ENCODE results near the gene CHST12.
"Not testable (repeated sequence)": the region's sequence is repeated elsewhere in the genome, so short reads cannot be mapped to it uniquely, and the experiment has no call there.

The CHST12 gene

DNA sequence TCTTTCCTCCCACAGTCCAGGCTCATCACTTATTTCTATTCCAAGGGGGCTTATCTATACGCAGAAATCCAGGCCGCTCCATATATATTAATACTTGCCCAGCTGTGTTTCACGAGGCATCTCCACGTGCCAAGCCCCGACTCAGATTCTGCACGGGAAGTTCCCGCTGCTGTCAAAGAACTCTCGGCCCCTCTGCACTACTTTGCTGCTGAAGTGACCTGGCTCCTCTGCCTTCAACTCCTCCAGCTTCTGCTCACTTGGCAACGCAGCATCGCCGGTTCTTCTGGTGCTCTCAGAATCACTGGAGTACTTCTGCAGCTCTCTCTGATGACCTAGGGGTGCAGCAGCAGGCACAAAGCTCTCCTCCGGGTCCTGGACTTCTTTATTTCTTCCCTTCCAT lies 9.7 kb upstream of the CHST12 start:
- intact Hi-C loops (cut with DNase I), result no loop called here
- DNase-seq, result no peak

DNA sequence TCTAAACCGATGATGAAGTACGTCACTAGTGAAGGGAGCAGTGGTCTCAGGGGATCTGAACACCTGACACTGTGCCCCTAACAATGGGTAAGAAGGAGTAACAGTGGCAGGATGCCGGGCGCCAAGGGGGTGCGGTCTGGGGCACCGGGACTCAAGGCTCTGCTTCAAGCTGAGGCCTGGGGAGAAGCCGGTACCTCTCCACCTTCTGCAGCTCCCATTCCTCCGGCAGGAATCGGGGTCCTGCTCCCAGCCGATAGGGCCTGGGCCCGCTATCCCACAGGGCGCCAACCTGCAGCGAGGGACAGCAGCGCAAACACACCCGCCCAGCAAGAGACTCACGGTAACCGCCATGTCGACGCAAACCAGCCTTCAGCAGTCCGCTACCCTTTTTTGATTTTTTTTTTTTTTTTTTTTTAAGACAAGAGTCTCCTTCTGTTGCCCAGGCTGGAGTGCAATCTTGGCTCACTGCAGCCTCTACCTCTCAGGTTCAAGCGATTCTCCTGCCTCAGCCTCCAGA lies 8.8 kb upstream of the CHST12 start:
- intact Hi-C loops (cut with DNase I), result no loop called here
- no peak for DNase-seq

DNA sequence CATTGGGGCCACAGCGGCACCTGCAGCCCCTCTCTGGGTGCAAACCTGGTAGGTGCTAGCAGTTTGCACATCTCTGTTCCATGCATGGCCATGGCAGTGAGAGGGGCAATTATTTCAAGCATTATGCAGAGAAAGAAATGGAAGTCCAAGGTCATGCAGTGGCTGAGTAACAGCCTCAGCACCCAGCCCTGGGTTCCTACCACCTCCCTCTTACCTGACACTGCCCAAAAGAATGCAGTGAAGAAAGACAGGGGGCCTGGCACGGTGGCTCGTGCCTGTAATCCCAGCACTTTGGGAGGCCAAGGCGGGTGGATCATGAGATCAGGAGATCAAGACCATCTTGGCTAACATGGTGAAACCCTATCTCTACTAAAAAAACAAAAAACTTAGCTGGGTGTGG lies 4.9 kb upstream of the CHST12 start:
- DNase-seq, result no peak
- intact Hi-C loops (cut with DNase I), result no loop called here

DNA sequence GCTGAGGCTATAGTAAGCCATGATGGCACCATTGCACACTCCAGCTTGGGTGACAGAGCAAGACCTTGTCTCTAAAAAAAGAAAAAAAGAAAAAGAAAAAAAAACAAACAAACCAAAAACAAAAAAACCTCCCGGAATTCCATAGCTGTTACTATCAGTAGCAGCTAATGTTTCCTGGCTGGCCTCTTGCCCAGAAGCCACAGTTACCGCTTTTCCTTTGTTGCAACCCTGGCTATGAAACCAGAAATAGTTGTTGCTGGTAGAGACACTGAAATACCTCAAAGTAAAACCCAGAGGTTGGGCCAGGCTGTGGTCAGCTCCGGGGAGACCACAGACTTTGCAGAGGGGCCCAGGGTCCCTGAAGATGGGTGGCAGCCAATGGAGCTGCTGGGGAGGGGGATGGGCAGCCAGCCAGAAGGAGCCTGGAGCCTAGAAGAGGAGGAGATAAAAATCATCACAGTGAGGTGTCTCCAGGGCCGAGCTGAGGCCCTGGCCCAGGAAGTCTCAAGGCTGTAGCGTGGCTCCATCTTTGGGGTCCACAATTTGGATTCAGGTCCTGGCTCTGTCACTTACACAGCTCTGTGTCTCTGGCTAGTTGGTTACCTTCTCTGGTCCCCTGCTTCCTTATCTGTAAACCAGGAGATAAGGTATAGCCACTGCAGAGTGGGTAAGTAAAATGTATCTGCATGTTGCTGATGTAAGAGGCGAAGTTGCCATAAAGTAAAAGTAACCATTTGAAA lies 3.4 kb upstream of the CHST12 start:
- intact Hi-C loops (cut with DNase I), result no loop called here
- peak in 35 of 42 donors; percentile 35 to 79 (median 53) for DNase-seq

DNA sequence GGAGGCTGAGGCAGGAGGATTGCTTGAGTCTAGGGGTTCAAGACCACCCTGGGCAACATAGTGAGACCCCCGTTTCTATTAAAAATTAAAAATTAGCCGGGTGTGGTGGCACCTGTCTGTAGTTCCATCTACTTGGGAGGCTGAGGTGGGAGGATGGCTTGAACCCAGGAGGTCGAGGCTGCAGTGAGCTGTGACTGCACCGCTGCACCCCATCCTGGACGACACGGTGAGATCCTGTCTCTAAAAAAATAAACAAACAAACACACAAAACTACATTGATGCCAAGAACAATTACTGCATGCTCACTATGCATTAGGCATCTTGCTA lies 761 bp upstream of the CHST12 start:
- intact Hi-C loops (cut with DNase I), result no loop called here
- no peak for DNase-seq

DNA sequence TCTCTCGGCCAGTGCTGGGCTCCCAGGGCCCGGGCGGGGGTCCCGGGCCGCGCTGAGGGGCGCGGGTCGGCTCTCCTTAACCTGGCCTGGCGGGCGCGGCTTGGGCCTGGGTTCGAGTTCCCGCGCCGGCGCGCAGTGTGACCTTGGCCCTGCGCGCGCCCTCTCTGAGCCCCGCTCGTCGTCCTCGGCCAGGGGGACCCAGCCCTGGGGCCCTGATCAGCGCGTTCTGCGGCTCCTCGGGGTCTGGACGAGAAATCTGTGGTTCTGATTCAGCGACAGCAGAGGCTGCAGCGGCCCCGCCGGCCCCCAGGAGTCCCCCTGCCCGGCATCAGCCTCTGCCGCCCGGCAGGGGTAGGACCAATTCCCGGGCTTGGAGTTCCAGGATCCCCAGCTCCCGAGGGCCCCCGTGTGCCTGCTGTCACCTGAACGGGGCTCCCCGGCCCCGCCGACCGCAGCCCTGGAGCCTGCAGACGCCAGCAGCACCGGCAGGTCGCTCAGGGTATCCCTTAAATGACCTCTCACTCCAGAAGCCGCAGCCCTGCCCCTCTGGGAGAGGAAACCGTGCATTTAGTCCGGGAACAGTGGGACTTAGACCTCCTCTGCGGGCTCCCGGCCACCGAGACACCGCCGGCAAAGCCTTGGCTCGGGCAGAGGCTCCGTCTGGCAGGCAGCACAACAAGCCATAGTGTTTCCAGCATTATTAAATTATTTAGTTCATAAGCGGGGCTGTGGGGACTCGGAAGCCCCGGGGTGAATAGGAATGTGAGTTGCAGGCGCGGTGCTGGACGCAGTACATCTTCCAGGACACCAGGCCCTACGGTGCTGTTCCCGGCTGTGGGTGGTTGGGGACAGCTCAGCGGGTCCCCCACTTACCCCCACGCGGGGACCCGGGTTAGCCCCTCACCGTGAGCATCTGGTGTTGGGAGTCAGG lies 572 bp downstream of the CHST12 start:
- peak in 40 of 42 donors; percentile 33 to 75 (median 56) for DNase-seq
- intact Hi-C loops (cut with DNase I), result no loop called here

DNA sequence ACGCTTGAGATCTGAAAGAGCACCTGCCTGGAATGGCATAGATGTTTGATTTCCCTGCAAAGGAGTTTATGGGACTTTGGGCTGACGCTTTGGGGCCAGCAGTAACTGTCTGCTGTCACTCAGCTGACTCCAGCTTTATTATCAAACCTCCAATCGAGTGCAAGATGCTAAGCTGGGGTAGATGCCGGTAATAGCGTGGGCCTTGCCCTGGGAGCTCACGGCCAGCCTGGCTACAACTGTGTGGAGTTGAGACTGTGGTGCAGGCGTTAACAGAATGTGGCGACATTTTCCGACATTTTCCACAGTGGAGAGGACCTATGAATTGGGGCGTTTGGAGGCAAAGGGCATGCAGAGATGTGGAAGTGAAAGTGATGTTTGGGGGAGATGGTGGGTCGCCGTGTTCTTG lies 1.3 kb downstream of the CHST12 start:
- intact Hi-C loops (cut with DNase I), result no loop called here
- no peak for DNase-seq

DNA sequence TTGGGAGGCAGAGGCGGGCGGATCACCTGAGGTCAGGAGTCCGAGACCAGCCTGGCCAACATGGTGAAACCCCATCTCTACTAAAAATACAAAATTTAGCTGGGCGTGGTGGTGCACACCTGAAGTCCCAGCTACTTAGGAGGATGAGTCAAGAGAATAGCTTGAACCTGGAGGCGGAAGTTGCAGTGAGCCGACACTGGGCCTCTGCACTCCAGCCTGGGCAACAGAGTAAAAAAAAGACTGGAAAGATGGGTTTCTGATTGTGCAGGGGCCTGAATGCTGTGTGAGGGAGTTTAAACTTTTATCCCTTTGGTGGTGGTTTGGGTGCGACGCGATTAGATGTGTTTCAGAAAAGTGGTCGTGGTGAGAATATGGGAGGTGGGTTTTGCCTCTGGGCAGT lies 1.8 kb downstream of the CHST12 start:
- intact Hi-C loops (cut with DNase I), result no loop called here
- no peak for DNase-seq

DNA sequence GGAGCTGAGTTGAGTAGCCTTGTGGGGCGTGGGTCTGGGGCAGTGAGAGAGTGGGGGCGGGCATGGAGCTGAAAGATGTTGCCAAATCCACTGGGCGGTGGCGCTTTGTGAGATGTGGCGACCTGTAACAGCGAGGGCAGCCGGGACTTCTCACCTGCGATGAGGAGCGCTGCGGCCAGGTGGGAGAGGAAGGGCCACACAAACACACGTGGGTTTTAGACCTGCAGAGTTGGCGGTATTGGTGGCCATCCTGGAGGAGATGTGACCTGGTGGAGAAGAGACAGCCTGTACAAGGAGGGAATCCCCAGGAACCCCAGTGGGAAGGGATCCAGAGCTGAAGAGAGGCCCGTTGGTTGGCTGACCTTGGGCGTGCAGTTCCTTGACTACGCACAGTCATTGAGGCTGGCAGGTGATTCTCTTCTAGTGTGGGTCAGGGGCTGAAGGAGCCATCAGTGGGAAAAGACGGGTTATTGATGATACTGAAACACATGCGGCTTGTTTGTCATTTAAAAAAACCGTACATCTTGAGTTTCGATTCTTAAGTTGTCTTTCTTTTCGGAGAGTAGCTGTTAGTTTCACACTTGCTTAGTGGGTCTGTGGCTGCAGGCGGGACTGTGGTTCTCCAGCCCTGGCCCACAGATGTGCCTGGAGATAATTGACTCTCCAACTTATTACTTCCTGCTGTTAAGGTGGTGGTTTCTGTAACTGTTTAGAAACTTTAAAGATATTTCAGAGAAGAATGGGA lies 2.4 kb downstream of the CHST12 start:
- intact Hi-C loops (cut with DNase I), result no loop called here
- no peak for DNase-seq

DNA sequence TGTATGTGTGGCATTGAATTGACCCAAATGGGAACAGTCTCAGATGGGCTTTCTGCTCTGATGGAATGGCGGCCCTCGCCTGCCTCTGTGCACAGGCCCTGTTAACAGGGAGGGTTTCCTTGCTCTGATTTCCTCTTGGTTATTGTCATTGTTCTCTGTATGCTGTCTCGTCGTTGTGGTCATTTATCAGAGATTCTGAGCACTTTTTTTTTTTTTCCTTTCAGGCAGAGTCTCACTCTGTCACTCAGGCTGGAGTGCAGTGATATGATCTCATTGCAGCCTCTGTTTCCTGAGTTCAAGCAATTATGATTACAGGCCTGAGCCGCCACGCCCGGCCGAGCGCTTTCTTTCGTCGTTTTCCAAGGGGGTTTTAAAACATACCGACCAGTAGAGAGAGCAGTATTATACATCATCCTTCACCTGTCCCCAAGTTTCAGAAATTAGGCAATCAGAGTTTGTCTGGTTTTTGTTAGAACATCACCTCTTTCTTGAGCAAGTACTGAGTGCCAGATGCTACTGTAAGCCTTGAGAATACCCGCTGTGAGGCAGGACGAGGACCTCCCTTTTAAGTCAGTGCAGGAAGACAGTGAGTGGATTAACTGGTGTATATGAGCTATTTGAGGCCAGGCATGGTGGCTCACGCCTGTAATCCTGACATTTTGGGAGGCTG lies 6.5 kb downstream of the CHST12 start:
- intact Hi-C loops (cut with DNase I), result no loop called here
- no peak for DNase-seq

DNA sequence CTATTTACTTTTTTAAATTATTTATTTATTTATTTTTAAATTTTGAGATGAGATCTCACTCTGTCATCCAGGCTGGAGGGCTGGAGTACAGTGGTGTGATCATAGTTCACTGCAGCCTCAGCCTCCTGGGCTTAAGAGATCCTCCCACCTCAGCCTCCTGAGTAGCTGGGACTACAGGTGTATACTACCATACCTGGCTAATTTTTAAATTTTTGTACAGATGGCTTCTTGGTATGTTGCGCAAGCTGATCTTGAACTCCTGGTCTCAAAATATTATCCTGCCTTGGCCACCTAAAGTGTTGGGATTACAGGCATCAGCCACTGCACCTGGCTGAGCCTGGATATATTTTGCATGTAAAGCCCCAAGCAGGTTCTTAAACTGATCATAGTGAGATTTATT lies 7.6 kb downstream of the CHST12 start:
- intact Hi-C loops (cut with DNase I), result no loop called here
- DNase-seq, result no peak

DNA sequence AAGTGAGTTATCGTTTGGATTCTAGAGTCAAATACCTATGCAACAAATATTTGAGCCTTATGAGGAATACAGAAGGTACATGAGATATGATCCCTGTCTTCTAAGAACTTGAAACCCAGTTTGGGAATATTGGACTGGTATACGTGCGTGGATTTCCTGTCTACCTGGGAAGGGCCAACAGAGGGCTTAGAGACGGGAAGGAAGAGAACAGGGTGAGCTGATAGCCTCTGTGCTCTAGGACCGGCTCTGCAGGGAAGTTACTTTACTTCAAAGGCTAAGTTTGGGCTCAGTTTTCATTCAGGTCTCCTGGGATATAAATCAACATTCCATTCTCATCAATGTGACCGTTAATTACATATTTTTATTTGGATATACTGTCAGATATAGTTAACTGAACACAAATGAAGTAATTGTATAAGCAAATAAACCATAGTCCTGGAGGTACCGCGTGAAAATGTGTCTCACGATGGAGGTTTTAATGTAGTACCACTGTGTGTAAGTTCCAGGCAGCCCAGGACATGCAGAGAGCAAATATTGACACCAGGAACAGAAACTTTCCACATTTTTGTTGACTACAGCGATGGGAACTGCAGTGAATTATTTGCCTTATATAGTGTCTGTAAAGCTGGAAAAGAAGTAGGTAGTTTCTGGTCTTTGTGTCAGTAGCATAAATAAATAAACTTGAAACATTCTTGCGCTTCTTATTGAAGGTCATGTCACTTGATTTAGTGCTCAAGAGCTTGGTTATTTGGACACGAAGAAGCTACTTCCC lies 8.6 kb downstream of the CHST12 start:
- no peak for DNase-seq
- intact Hi-C loops (cut with DNase I), result no loop called here

DNA sequence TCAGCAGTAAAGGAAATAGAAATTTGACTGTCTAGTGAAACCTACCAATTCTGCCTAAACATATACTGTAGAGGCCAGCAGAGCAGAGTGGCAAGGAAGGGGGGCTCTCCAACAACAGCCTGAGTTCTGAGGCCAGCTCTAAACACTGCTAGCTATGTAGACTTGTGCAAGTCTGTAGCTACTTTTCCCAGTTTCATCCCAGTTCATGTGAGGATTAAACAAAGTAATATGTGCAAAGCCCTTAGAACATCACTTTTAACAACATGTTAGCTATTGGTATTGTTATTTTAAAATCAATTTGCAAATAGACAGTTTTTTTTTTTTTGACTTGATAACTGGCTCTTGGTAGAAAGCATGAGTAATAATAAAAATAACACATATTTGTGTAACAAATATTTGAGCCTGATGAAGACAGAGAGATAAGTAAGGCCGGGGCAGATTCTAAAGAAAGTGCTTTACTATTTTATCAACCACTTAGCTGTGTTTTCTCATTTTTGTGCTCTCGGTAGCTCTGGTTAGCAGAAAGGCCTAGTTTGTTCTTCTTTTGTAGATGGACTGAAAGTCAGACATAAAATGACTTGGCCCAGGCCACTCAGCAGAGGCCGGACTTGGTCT lies 9.3 kb downstream of the CHST12 start:
- no peak for DNase-seq
- intact Hi-C loops (cut with DNase I), result no loop called here

DNA sequence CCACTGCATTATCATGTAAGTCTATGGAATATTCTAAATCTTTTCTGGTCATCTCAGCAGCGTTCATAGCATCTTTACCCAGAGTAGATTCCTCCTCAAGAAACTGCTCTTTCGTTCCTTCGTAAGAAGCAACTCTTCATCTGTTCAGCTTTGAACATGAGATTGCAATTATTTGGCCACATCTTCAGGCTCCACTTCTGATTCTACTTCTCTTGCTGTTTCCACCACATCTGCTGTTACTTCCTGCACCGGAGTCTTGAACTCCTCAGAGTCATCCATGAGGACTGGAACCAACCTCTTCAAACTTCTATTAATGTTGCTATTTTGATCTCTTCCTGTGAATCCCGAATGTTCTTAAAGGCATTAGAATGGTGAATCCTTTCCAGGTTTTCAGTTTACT lies 12.7 kb downstream of the CHST12 start:
- intact Hi-C loops (cut with DNase I), result no loop called here
- DNase-seq, result no peak

DNA sequence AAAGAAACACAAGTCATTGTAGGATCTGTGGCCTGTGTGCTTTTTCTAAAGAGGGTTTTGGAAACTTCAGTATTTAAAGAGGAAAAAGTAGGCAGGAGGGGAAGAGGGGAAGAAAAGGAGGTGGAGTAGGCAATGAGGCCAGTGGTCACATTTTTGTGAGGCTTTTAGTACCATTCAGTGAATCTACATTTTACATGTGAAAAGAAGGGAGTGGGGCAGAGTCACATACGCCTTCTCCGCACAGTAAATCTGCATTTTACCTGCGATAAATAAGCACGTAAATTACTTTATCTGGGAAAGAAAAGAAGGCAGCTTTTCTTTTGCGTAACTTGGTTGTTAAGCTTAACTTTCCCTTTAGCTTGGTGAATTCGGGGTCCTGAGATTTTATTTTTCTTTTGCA lies 13.2 kb downstream of the CHST12 start:
- DNase-seq, result no peak
- intact Hi-C loops (cut with DNase I), result no loop called here

DNA sequence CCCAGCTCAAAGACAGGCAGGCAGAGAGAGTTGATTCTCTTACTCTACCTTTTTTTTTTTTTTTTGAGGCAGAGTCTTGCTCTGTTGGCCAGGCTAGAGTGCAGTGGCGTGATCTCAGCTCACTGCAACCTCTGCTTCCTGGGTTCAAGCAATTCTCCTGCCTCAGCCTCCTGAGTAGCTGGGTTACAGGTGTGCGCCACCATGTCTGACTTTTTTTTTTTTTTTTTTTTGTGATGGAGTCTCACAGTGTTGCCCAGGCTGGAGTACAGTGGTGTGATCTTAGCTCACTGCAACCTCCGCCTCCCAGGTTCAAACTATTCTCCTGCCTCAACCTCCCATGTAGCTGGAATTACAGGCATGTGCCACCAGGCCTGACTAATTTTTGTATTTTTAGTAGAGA lies 13.8 kb downstream of the CHST12 start:
- DNase-seq; intact Hi-C loops (cut with DNase I): not testable (repeated sequence)

DNA sequence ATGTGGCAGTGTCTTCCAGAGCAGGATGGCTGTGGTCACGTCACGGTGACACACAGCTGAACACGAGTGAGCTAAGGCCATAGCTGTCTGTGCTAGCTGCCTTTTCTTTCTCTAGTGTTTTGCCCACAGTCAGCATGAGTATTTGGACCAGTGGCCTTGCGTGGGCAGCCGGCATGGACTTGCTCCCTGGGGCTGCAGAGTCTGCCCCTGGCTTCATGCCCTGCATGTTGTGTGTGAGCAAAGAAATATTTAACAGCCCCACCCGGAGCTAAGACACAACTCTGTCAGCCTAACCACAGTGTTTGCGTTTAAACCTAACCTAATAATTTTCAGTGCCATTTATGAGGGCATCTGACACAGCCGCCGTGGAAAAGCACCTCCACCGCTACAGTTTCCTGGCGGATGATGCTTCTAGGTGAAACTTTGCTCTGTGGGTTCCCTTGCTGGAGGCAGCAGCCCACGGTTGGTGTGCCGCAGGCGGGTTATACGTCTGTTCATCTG lies 14.6 kb downstream of the CHST12 start:
- intact Hi-C loops (cut with DNase I), result no loop called here
- DNase-seq, result peak in 38 of 42 donors; percentile 14 to 81 (median 52)

Data from head of caudate nucleus (tissue), 42 donors.